ENCODE data around the gene LTBP2. TPM values are rescaled to one million over a fixed set of nuclear protein-coding genes. Genes with fewer than 3 reads are reported as not detected.
"Not testable (repeated sequence)": the region's sequence is repeated elsewhere in the genome, so short reads cannot be mapped to it uniquely, and the experiment has no call there.

LTBP2 gene
- total and polyA plus RNA-seq, 7 donors: 2.4 to 51.4 (median 11.8) TPM

DNA sequence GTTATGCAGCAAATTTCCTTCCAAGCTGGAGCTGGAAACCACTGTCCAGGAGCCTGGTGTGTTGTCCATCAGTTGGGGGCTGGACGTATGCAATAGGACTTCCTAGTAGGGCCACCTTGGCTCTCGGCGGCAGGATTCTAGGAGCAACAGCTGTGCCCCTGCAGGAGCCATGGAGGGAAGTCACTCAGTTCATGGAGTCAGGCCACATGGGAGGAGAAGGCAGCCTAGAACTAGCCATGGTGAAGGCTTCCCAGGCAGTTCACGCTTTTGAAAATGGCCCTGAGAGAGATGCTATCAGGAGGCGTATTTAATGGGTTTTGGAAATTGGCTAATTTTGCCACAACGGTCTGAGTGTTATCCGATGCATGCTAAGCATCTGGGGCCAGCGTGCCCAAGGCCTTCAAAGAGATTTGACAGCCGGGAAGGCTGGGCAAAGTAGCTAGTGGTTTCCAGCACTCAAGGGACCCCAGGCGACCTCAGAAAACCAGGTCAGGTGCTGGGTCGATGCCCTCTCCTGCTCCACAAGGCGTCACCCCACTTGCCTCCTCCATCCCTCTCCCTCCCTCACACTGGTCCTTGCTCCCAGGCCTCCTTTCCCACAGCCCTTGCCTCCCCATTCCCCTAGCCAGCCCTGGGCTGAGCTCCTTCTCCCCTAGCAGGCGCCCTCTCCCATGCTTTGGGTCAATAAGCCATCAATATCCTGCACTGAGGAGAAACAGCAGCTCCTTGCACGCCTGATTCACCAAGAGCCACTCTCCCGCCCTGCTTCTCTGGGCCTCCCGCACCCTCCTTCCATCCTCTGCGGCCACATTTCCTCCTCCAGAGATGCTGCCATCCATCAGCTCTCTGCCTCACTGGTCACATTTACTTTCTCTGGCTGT, 155.1 kb downstream of the LTBP2 start:
- Histone ChIP-seq H3K4me1 (no peaks in the 10 kb centered on the region), H3K9me3 (no peaks in the 10 kb centered on the region), H3K27ac (no peak overlapping the region), H3K27me3 (ENCODE audit: insufficient read depth in 3 of 3, low read length in 2 of 3) (peaks cover 0 to 3% (median 0%) of the 10 kb centered on the region in 3 donors), H3K4me3 (no peak overlapping the region), H3K36me3 (ENCODE audit: insufficient read depth in 1 of 2, low read depth in 1 of 2) (no peaks in the 10 kb centered on the region)
- no peak for ATAC-seq
- TF ChIP-seq, protein P1, sequence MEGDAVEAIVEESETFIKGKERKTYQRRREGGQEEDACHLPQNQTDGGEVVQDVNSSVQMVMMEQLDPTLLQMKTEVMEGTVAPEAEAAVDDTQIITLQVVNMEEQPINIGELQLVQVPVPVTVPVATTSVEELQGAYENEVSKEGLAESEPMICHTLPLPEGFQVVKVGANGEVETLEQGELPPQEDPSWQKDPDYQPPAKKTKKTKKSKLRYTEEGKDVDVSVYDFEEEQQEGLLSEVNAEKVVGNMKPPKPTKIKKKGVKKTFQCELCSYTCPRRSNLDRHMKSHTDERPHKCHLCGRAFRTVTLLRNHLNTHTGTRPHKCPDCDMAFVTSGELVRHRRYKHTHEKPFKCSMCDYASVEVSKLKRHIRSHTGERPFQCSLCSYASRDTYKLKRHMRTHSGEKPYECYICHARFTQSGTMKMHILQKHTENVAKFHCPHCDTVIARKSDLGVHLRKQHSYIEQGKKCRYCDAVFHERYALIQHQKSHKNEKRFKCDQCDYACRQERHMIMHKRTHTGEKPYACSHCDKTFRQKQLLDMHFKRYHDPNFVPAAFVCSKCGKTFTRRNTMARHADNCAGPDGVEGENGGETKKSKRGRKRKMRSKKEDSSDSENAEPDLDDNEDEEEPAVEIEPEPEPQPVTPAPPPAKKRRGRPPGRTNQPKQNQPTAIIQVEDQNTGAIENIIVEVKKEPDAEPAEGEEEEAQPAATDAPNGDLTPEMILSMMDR (IDR thresholded peaks at IDR 0.05): no peak
- no peak for DNase-seq
- intact Hi-C loops (cut with DNase I): no loop called here
- WGBS, 3 donors: 54 to 64% (median 58%) methylated on average over 17 of the region's 17 CpGs

DNA sequence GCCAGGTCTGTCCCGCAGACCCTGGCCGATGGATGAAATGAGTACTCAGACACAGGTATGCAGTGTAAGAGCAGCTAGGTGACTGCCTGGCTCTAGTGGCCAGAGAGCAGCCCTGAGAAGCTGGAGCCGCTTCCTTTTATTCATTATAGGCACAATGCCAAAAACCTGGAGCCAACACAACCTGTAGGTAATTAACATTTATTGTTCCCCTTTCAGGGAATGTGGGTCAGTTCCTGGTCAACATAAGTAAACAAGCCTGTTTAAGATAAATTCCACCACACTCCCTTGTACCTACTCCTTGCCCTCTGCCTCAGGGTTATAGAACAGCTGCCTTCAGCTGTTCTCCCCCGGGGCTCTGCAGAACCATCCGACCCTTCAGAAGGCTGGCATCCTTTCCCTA, 157.6 kb downstream of the LTBP2 start:
- intact Hi-C loops (cut with DNase I); H3K27ac ChIP-seq; H3K9me3 ChIP-seq; H3K27me3 ChIP-seq (ENCODE audit: insufficient read depth in 3 of 3, low read length in 2 of 3); DNase-seq; H3K4me1 ChIP-seq; H3K36me3 ChIP-seq (ENCODE audit: insufficient read depth in 1 of 2, low read depth in 1 of 2); ATAC-seq; H3K4me3 ChIP-seq: not testable (repeated sequence)
- 53 to 57% (median 55%) methylated on average over 5 of the region's 5 CpGs for WGBS, 3 donors

Other genes starting within 250 kb of the LTBP2 start
- gene SYNDIG1L, start 186.0 kb downstream of the LTBP2 start, total RNA-seq: not detected
- gene SYNDIG1L, start 186.0 kb downstream of the LTBP2 start, polyA plus RNA-seq: not detected
- gene NPC2, start 118.9 kb downstream of the LTBP2 start, total RNA-seq: 10 to 100 TPM; 31.6 to 42.5 (median 35.0) TPM
- 10 to 100 TPM; 28.2 to 30.7 (median 29.3) TPM for gene NPC2, start 118.9 kb downstream of the LTBP2 start, polyA plus RNA-seq
- 10 to 100 TPM; 24.5 to 38.8 (median 26.0) TPM for gene ISCA2, start 118.5 kb downstream of the LTBP2 start, total RNA-seq
- gene ISCA2, start 118.5 kb downstream of the LTBP2 start, polyA plus RNA-seq: 10 to 100 TPM; 19.9 to 26.9 (median 24.5) TPM
- 10 to 100 TPM; 15.0 to 24.6 (median 18.7) TPM for gene AREL1, start 100.8 kb upstream of the LTBP2 start, total RNA-seq
- 10 to 100 TPM in 2 of 3 donors, 1 to 10 TPM in 1; 8.5 to 21.5 (median 13.1) TPM for gene AREL1, start 100.8 kb upstream of the LTBP2 start, polyA plus RNA-seq
- 10 to 100 TPM; 22.9 to 33.5 (median 29.1) TPM for gene FCF1, start 100.9 kb upstream of the LTBP2 start, total RNA-seq
- gene FCF1, start 100.9 kb upstream of the LTBP2 start, polyA plus RNA-seq: 10 to 100 TPM; 11.0 to 57.4 (median 33.3) TPM
- gene YLPM1, start 151.1 kb upstream of the LTBP2 start, total RNA-seq: 10 to 100 TPM; 30.1 to 40.6 (median 35.7) TPM
- gene YLPM1, start 151.1 kb upstream of the LTBP2 start, polyA plus RNA-seq: 10 to 100 TPM in 2 of 3 donors, 1 to 10 TPM in 1; 9.6 to 19.3 (median 11.8) TPM